ENCODE measurements around the gene CD96.

DNA sequence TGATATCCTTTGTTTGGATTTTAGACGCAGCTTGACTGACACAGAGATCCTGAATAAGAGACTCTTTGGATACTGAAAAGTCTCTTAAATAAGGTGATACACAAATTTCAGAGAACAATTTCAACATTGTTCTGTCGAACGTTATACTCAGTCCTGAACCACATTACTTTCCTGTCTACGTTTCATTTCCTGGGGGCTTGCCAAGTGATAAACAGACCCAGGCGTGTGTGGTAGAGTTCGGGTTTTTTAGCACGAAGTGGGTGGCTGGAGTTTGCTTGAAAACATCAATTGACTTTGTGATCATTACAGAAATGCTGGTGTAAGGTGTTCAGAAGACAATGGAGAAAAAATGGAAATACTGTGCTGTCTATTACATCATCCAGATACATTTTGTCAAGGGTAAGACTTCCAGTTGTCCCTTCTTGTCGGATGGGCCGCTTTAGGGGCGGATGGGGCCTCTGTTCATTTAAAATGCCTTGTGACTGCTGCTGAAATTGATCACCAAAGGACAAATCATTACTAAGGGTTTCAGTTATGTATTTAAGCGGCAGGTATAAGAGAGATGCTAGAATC is at the start of gene CD96:
- no peak for TF ChIP-seq CREB1 (IDR thresholded peaks at IDR 0.05; ENCODE audit: low read depth)
- TF ChIP-seq EP300 (IDR thresholded peaks at IDR 0.05; ENCODE audit: borderline replicate concordance): no peak
- TF ChIP-seq NFIC (IDR thresholded peaks at IDR 0.05): no peak
- TF ChIP-seq, protein P1, sequence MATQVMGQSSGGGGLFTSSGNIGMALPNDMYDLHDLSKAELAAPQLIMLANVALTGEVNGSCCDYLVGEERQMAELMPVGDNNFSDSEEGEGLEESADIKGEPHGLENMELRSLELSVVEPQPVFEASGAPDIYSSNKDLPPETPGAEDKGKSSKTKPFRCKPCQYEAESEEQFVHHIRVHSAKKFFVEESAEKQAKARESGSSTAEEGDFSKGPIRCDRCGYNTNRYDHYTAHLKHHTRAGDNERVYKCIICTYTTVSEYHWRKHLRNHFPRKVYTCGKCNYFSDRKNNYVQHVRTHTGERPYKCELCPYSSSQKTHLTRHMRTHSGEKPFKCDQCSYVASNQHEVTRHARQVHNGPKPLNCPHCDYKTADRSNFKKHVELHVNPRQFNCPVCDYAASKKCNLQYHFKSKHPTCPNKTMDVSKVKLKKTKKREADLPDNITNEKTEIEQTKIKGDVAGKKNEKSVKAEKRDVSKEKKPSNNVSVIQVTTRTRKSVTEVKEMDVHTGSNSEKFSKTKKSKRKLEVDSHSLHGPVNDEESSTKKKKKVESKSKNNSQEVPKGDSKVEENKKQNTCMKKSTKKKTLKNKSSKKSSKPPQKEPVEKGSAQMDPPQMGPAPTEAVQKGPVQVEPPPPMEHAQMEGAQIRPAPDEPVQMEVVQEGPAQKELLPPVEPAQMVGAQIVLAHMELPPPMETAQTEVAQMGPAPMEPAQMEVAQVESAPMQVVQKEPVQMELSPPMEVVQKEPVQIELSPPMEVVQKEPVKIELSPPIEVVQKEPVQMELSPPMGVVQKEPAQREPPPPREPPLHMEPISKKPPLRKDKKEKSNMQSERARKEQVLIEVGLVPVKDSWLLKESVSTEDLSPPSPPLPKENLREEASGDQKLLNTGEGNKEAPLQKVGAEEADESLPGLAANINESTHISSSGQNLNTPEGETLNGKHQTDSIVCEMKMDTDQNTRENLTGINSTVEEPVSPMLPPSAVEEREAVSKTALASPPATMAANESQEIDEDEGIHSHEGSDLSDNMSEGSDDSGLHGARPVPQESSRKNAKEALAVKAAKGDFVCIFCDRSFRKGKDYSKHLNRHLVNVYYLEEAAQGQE (IDR thresholded peaks at IDR 0.05; ENCODE audit: low read depth): no peak
- no peak for TF ChIP-seq YY1 (IDR thresholded peaks at IDR 0.05; ENCODE audit: low read depth)
- no peak for TF ChIP-seq TAF1 (IDR thresholded peaks at IDR 0.05; ENCODE audit: low read depth)
- TF ChIP-seq TCF12 (IDR thresholded peaks at IDR 0.05; ENCODE audit: low read depth): no peak
- TF ChIP-seq, protein P2, sequence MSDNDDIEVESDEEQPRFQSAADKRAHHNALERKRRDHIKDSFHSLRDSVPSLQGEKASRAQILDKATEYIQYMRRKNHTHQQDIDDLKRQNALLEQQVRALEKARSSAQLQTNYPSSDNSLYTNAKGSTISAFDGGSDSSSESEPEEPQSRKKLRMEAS (IDR thresholded peaks at IDR 0.05): no peak
- TF ChIP-seq CEBPB (IDR thresholded peaks at IDR 0.05): no peak
- TF ChIP-seq EGR1 (IDR thresholded peaks at IDR 0.05): no peak
- no peak for TF ChIP-seq FOXM1 (IDR thresholded peaks at IDR 0.05; ENCODE audit: borderline replicate concordance, low read depth)
- no peak for TF ChIP-seq RAD21 (IDR thresholded peaks at IDR 0.05; ENCODE audit: low read depth)
- no peak for TF ChIP-seq ZBTB7A (IDR thresholded peaks at IDR 0.05; ENCODE audit: low read depth)
- TF ChIP-seq, protein P3, sequence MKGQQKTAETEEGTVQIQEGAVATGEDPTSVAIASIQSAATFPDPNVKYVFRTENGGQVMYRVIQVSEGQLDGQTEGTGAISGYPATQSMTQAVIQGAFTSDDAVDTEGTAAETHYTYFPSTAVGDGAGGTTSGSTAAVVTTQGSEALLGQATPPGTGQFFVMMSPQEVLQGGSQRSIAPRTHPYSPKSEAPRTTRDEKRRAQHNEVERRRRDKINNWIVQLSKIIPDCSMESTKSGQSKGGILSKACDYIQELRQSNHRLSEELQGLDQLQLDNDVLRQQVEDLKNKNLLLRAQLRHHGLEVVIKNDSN (IDR thresholded peaks at IDR 0.05): no peak
